ENCODE data around the gene SKI. TPM values are rescaled to one million over a fixed set of nuclear protein-coding genes. Genes with fewer than 3 reads are reported as not detected.
"Not testable (repeated sequence)": the region's sequence is repeated elsewhere in the genome, so short reads cannot be mapped to it uniquely, and the experiment has no call there.

SKI gene
- polyA plus RNA-seq, 3 donors: 9.5 to 69.2 (median 36.3) TPM

DNA sequence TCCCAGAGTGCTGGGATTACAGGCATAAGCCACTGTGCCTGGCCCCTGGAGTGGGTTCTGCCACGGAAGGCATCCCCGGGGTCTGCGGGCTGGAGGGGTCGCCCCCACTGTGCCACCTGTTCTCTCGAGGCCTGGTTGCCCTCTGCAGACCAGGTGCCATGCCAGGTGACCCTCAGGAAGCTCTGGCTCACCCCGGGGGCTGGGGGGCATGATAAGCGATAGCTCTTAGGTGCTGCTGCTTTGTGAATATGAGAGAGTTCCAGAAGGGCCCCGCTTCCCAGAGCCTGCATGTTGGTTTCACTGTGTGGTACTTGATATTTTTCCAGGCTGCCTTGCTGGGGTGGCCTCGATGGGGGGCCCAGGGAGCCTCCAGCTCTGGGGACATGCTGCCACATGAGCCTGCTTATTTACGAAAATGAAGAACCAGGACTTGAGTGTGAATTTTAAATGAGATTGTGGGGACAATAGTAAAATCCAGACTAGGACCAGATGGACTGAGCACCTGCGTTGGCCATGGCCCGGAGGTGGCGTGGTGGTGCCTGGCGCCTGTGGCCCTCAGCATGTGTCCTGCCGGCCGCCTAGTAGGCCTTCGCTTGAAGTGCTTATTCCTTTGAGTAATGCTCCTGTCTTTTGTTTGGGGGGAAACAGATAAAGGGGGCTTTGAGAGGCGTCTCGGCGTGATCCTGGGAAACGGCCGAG lies 7.3 kb downstream of the SKI start:
- H3K27ac ChIP-seq (ENCODE audit: low read depth, low read length): no peak overlapping the region
- 83 to 93% (median 84%) methylated on average over 22 of the region's 22 CpGs for WGBS, 3 donors

DNA sequence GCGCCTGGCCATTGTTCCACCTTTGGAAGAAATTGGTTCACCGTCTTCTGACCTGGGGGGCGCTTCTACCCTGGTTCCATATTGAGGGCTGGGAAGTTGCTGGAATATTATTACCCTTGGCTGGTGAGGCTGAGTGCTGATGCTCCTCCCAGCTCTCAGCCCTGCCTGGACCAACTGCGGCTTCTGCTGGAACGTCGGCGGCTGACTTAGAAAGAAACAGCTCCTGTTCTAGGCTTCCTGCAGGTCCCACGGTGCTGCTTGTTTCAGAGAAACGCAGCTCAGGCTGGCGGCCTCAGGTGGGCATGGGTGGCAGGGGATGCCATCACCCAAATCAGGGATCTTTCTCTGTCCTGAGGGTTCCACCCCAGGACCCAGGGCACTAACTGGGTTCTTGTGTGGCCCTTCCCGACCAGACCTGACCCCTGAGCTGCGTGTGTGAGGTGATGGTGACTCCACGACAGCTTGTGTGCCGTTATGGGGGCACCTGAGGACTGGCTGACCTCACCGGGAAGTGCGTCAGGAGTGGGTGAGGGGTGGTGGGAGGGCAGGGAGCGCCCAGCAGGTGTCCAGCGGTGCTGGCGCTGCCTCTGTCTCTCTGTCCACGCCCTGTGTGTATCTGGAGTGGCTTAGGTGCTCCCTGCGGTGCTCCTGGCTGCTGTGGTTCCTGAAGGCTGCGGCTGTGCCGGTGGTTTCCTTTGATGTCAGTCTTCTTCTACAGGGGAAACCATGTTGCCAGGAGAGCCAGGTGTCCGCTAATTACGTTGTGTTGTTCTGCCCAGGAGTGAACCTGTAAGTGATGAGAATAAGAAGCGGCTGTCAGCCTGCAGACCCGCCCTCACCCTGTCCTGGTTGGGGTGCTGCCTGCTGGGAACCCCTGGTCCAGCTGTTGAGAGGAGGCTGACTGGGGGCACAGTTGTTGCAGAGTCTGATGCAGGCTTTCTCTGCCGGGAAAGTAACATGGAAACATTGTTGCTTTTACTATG lies 8.9 kb downstream of the SKI start:
- H3K27ac ChIP-seq (ENCODE audit: low read depth, low read length): no peak overlapping the region
- WGBS, 3 donors: 68 to 79% (median 76%) methylated on average over 28 of the region's 28 CpGs

DNA sequence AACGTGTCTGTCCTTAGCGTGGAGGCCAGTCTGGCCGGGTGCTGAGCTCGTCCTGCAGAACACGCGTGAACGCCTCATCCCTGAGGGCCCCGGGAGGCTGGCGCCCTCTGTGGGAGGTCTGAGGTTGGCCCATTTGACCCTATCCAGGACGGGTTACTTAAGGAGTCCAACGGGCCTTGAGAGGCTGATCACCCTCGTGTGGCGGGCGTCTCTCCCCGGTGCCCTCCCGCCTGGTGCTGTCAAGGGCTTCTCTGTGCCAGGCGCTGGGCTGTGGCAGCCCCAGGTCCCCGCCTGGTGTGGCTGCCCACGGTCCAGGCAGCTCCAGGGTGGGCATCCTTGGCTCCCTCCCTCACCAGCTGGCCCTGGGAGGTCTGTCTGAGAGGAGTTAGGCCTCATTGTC lies 9.7 kb downstream of the SKI start:
- H3K27ac ChIP-seq (ENCODE audit: low read depth, low read length): no peak overlapping the region
- WGBS, 3 donors: 57 to 77% (median 61%) methylated on average over 19 of the region's 19 CpGs

DNA sequence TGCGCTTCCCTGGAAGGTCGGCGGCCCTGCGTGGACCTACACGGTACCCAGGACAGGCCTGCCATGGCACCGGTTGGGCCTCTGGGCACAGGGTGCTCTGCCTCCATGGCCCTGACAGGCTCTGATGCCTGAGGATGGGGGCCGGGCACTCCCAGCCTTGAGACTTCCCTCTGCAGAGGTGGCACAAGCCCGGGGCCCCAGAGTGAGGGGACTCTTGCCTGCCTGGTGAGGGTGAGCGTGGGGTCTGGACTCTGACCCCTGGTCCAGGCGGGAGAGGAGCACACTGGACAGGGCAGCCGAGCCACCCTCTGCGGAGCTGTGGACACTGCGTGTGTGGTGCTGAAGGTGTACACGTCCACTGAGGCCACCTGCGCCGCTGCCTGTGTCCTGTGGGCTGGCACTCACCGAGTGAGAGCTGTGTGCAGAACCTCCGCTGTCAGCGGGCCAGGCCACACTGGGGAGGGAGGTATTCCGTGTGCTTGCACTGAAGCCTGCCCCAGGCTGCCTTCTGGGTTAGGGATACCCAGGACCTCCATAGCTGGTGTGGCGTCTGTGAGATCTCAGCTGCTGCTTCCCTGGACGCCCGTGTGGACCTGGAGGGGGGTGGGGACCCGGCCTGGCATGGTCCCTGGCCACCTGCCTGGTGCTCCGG lies 10.4 kb downstream of the SKI start:
- no peak overlapping the region for H3K27ac ChIP-seq (ENCODE audit: low read depth, low read length)
- 61 to 81% (median 74%) methylated on average over 25 of the region's 25 CpGs for WGBS, 3 donors

DNA sequence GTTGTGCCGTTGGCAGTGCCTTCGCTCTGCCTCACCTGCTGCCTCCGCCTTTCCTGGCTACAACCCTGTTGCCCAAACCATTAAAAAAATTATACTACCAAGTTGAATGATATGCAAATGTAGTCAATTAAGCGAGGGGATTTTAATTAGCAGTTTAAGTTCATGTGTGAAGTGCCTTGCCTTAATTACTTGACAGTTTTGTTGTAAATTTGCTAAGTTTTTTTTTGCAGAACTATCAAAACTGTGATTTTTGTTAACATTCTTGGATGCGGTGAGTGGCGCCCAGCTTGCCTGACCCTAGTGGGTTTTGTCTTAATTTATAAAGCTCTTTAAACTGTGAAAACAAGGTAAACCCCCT lies 10.9 kb downstream of the SKI start:
- no peak overlapping the region for H3K27ac ChIP-seq (ENCODE audit: low read depth, low read length)
- 60 to 87% (median 85%) methylated on average over 6 of the region's 6 CpGs for whole genome bisulfite sequencing, 3 donors

DNA sequence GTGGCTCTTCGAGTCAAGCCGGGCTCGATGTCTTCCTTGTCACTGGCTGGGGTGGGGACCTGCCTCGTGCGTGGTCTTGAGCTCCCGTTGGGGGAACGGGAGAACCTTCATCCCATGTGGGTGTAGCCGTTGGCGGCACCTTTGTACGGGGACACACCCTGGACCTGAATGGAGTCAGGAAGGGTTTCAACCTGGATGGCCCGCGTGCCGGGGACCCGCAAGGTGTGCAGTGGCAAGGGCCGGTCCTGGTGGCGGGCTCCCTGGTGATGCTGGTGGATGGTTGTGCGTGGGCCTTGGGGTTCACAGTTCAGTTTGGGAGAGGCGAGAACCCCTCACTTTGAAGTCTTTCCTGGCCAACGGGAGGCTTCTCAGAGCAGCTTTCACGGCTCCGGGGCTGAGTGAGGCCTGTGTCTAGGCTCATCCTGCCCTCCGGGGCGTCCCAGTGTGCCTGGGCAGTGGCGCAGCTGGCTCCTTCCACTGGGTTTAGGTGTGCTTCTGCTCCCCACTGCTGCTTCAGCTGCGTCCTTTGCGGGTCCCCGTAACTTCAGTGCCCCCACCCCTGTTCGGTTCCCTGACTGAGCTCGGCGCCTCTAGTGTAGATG lies 11.4 kb downstream of the SKI start:
- WGBS, 3 donors: 83 to 91% (median 86%) methylated on average over 29 to 30 of the region's 30 CpGs
- no peak overlapping the region for H3K27ac ChIP-seq (ENCODE audit: low read depth, low read length)

DNA sequence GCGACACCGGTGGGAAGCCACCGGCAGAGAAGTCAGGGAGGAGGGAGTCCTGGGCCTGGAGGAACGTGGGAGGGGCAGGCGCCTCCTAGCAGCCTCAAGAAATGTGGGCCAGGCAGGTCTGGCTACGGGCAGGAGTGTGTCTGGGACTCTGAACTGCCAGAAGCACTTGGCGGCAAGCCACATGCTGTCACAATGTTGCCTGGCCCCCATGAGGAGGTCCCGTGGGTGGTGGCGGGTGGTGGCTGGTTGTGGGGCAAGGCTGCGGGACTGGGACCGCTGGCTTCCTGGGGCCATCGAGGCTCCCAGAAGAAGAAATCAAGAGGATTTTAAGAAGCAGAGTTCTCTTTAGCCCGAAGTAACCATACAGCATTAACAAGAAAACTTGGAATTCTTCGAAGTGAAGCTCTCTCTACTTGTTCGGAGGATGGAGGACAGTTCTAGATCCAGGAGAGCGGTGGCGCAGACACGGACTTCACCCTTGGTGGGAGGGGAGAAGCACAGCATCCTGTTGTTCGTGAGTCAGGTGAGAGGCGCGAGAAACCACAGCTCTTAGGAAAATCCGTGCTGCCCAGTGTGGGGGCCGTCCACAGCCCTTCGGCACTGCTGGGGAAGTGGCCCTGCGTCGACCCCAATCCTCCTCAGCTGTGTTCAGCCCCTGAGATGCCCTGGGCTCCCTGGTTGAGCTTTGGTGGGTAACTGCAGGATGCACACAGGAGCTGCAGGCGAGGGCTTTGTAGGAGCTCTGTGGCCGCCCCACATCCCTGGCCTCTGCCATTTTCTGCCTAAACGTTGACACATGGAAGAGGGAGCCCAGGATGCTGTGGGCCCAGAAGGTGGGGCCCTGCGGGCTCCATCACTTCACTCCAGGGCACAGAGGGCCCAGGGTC lies 12.4 kb downstream of the SKI start:
- WGBS, 3 donors: 43 to 60% (median 49%) methylated on average over 30 of the region's 30 CpGs
- peak overlapping the region; percentile 53 for H3K27ac ChIP-seq (ENCODE audit: low read depth, low read length)

DNA sequence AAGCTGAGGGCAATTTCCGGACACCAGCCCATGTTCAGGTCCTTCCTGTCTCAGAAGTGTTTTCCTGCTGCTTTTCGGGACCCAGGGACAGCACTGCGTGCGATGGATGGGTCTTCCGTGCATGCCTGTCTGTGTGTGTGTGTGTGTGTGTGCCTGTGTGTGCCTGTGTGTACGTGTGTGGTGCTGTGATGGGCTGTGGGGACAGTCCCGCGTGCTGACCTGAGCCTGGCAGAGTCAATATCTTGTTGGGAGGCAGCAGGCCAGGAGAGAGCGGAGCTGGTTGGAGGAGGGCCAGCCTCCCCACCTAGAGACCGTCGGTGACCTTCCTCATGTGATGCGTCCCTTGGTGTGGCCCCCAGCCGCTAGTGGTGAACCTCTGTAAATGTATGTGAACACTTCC lies 13.7 kb downstream of the SKI start:
- 58 to 65% (median 64%) methylated on average over 13 of the region's 13 CpGs for WGBS, 3 donors
- no peak overlapping the region for H3K27ac ChIP-seq (ENCODE audit: low read depth, low read length)

DNA sequence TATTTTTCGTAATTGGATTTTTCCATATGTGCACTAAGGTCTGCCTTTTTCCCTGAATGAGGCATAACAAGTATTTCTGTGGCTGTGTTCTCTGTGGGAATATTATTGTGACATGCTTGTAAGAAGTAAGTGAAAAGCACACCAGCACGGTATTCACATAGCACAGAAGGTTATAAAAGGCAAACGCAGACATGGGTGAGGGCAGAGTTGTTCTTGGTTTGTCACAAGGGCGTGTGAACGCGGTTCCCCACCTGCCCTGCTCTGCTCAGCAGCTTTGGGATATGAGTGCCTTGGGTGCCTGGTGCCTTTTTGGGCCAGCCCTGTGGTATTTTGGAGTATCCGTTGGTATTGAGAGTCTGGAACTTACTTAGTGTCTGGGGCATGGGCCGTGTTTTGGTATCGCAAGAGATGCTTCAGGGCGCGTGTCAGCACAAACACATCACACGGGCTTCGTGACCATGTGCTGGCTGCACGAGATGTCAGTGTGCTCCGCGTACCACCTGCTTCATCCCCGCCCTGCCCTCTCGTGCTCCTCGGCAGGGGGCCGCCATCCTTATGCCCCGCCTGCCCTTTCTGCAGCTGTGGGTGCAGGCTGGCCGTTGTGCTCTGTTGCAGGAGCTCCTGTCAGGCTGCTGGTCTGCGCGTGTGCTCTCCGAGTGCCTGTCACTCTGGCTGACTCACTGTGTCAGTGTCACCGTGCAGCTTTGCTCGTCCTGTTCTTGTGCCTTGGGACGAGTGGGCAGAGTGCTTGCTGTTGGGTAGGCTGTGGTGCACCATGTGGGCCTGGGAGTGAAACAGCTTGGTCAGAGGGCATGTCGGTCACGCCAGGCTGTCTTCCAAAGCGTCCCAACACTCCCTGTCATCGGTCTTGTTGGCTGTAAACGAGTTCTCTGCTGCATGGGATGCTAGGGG lies 15.0 kb downstream of the SKI start:
- 79 to 84% (median 83%) methylated on average over 33 of the region's 33 CpGs for WGBS, 3 donors
- no peak overlapping the region for H3K27ac ChIP-seq (ENCODE audit: low read depth, low read length)

DNA sequence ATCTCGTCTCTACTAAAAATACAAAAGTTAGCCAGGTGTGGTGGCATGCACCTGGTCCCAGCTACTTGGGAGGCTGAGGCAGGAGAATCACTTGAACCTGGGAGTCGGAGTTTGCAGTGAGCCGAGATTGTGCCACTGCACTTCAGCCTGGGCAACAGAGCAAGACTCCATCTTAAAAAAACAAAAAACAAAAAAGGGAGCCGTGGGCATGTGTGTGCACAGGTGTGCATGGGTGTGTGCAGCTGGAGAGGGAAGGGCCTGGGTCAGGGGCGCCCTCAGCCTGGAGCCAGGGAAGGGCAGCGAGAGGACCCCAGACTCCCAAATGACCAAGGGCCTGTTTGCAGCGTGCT lies 18.9 kb downstream of the SKI start:
- 89 to 93% (median 90%) methylated on average over 7 of the region's 7 CpGs for WGBS, 3 donors
- not testable (repeated sequence) for H3K27ac ChIP-seq (ENCODE audit: low read depth, low read length)

DNA sequence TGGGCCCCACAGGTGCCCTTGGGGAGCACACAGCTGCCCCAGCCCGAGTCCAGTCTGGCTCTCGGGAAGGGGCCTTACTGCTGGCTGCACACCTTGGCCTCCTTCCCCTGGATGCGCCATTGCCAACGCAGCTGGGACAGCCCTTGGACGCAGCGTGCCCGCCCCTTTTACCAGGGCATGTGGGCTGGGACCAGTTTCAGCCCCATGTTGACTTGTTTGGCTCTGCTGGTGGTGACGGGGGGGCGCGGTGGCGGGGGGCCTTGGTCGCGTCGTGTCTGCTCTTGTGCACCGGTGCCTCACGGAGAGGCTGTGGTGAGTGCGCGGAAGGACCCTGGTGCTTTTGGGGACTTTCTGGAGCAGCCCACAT lies 19.6 kb downstream of the SKI start:
- WGBS, 3 donors: 63 to 82% (median 68%) methylated on average over 18 of the region's 18 CpGs

DNA sequence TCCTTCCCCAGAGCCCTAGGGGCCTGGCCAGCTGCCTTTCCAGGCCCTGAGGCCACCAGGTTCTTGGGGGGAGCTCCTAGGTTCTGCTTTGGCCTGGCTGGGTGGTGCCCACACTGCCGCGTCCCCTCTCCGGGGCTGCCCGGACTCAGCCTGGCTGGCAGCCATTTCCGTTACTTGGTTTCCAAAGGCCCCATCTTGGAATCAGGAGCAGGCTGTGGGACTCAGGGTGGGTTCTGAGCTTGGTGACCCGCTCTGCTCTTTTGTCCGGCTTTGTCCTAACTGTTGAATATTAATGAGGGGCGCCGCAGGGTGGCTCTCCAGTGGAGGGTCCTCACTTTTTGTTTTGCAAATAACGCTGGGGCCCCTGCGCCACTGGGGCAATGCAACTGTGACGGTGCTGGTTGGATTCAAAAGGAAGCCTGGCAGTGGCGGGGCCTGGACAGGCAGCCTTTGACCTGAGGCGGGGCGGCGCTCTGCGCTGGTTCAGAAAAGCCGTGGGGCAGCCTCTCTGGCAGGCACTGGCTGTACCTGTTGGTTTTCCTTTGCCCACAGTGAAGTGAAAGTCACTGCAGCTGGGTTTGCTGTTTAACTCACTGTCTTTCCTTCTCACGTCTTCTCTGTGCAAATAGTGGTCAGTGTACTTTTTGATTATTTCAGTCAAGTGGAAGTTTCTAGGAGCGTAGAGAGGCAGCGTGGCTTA lies 20.2 kb downstream of the SKI start:
- WGBS, 3 donors: 49 to 83% (median 76%) methylated on average over 21 of the region's 21 CpGs
- no peak overlapping the region for H3K27ac ChIP-seq (ENCODE audit: low read depth, low read length)

More for the DNA sequence above, 19.6 kb downstream of the SKI start:
- H3K27ac ChIP-seq (ENCODE audit: low read depth, low read length): no peak overlapping the region

DNA sequence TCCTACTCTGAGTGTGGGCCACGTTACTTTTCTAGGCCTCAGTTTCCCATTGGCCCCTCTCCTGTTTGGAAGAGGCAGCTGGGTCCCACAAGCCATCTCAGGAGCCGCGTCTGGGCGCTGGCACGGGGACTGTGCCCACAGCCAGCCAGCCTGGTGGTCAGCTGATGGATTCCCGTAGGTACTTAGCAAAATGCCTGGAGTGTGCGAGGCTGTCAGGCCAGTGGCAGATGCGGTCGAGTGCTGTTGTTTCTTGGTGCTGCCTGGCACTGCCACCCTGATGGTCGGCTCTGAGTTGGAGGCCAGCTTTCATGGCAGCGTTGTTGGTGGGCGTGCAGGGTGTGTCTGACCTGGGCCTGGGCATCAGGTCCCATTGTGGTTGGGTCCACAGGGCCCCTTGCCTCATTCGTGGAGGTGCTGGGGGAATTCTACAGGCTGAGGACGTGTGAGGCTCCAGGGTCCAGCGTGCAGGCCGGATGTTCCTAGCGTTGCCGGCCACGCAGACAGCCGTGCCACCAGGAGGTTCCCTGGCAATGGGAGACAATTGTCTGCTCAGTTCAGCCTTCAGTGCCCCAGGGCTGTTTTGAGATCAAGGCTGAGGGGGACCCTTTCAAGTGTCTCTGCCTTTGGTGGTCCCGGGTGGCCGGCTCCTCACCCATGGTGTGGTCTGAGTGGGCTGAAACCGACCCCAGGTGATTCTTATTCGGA lies 20.9 kb downstream of the SKI start:
- no peak overlapping the region for H3K27ac ChIP-seq (ENCODE audit: low read depth, low read length)

DNA sequence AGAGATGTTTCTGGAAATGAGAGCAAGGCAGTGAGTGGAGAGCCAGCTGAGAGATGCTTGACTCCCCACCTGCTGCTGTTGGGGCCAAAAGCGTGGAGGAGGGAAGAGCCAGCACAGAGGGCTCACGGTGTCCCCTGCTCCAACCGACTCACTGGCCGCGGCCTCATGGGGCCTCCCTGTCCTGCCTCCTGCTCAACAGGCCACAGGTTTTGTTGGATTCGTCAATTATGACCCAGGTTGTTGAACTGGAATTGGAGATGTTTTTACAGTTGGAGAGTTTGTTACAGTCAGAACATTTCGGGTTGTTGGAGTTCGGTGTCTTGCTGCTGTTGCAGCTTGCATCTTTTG lies 21.4 kb downstream of the SKI start:
- 77 to 94% (median 83%) methylated on average over 8 of the region's 8 CpGs for WGBS, 3 donors
- no peak overlapping the region for H3K27ac ChIP-seq (ENCODE audit: low read depth, low read length)

More for the DNA sequence above, 20.9 kb downstream of the SKI start:
- WGBS, 3 donors: 72 to 85% (median 76%) methylated on average over 24 of the region's 24 CpGs

DNA sequence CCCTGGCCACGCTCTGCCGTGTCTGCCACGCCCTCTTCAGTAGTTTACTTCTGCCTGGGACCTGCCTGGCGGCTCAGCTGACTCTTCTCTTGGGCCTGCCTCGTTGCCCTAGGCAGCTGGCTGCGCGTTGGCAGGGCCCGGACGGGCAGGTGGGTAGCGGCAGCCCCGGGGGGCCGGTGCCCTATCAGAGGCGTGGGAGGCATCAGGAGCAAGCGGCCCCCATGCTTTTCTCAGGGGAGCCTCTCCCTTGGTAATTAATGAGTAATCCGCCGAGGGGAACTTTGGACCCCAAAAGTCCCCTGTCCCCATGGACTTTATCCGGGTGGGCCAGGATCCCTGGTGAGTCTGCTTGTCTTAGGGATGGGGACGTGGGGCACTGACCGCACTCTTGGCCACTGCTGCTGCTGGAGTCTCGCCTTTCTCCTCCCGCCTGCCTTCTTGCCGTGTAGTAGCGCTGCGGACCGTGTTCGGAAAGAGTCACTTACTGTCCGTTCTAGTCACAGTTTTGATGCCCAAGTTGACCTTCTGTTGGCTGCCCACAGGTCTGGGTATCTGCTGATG lies 22.7 kb downstream of the SKI start:
- H3K27ac ChIP-seq (ENCODE audit: low read depth, low read length): no peak overlapping the region

DNA sequence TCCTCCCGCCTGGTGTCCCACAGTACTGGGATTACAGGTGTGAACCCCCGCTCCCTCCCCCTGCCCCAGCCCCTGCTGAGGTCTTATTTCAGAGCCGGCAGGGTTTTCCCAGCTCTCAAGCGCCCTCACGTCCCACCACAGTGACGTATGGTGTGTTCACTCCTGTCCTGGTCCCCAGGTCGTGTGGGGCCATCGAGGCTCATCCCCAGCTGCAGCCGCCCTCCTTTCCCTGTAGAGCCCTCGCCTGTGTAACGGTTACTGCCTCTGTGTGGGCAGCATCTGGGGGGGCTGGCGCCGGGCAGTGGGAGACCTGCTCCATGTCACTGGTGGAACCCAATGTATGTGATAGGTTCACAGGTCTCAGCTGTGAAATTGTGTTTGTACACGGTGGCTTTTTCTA lies 23.2 kb downstream of the SKI start:
- H3K27ac ChIP-seq (ENCODE audit: low read depth, low read length): no peak overlapping the region

More for the DNA sequence above, 22.7 kb downstream of the SKI start:
- WGBS, 3 donors: 76 to 88% (median 85%) methylated on average over 27 of the region's 27 CpGs

More for the DNA sequence above, 23.2 kb downstream of the SKI start:
- WGBS, 3 donors: 84 to 85% (median 84%) methylated on average over 14 of the region's 14 CpGs
